Neural progenitor cell (in vitro differentiated cells): ENCODE measurements around the gene SYCN. TPM values are rescaled to one million over a fixed set of nuclear protein-coding genes. Genes with fewer than 3 reads are reported as not detected.

Experiments used
- DNase-seq: peaks from one replicate; pipeline ENCODE4 v3.0.0-alpha.2; 2016; ENCODE audit warnings: low spot score
- H2AFZ ChIP-seq: fragments of 200-600 bp; sonication (generic); replicated peaks from 2 replicates; pipeline ENCODE4 v1.6.1; 2016; ENCODE audit warnings: antibody characterized with exemption
- H3F3A ChIP-seq: fragments of 200-600 bp; sonication (generic); 2 replicates; pipeline ENCODE4 v1.6.1; 2016; ENCODE audit warnings: antibody characterized with exemption, low read depth
- H3K27ac ChIP-seq: fragments of 200-600 bp; sonication (generic); 2 replicates; pipeline ENCODE4 v1.5.1; 2016; ENCODE audit warnings: mild to moderate bottlenecking
- H3K27me3 ChIP-seq: fragments of 200-600 bp; sonication (generic); 2 replicates; pipeline ENCODE4 v1.6.1; 2016; ENCODE audit warnings: mild to moderate bottlenecking, moderate library complexity
- H3K36me3 ChIP-seq: fragments of 200-600 bp; sonication (generic); 2 replicates; pipeline ENCODE4 v1.5.1; 2016
- H3K4me1 ChIP-seq: fragments of 200-600 bp; sonication (generic); 2 replicates; pipeline ENCODE4 v1.6.1; 2016; ENCODE audit warnings: mixed run types
- H3K4me2 ChIP-seq: fragments of 200-600 bp; sonication (generic); 2 replicates; pipeline ENCODE4 v1.6.1; 2016
- H3K4me3 ChIP-seq: fragments of 200-600 bp; sonication (generic); 2 replicates; pipeline ENCODE4 v1.5.1; 2016
- H3K79me2 ChIP-seq: fragments of 200-600 bp; sonication (generic); 2 replicates; pipeline ENCODE4 v1.6.1; 2016; ENCODE audit warnings: low read depth
- H3K9ac ChIP-seq: fragments of 200-600 bp; sonication (generic); 2 replicates; pipeline ENCODE4 v1.6.1; 2016
- H3K9me3 ChIP-seq: fragments of 200-600 bp; sonication (generic); 2 replicates; pipeline ENCODE4 v1.5.1; 2016; ENCODE audit warnings: low read depth
- H4K20me1 ChIP-seq: fragments of 200-600 bp; sonication (generic); 2 replicates; pipeline ENCODE4 v1.6.1; 2016; ENCODE audit warnings: low read depth
- H3K27ac Mint-ChIP-seq: 3 replicates; pipeline ENCODE4 v1.8.0; 2021; ENCODE audit warnings: mixed read lengths
- H3K27me3 Mint-ChIP-seq: 2 replicates; pipeline ENCODE4 v1.8.0; 2022; ENCODE audit warnings: low read depth, mild to moderate bottlenecking, inconsistent platforms, moderate library complexity, mixed read lengths; ENCODE audit not compliant: insufficient read depth
- H3K36me3 Mint-ChIP-seq: 3 replicates; pipeline ENCODE4 v1.8.0; 2021; ENCODE audit warnings: mixed read lengths
- H3K4me1 Mint-ChIP-seq: 3 replicates; pipeline ENCODE4 v1.8.0; 2021; ENCODE audit warnings: mixed read lengths
- H3K4me3 Mint-ChIP-seq: 3 replicates; pipeline ENCODE4 v1.8.0; 2021; ENCODE audit warnings: mild to moderate bottlenecking, moderate library complexity, mixed read lengths
- H3K9me3 Mint-ChIP-seq: 3 replicates; pipeline ENCODE4 v1.8.0; 2020; ENCODE audit warnings: mixed read lengths
- EZH2 ChIP-seq: fragments of 200-600 bp; sonication (generic); IDR thresholded peaks from 2 replicates; pipeline ENCODE4 v1.6.1; 2017; ENCODE audit warnings: antibody characterized with exemption, mild to moderate bottlenecking, moderate library complexity
- EZH2phosphoT487 ChIP-seq: fragments of 200-600 bp; sonication (generic); IDR thresholded peaks from 2 replicates; pipeline ENCODE4 v1.6.1; 2017; ENCODE audit warnings: antibody characterized with exemption
- total RNA-seq: library from RNA; depleted of rRNA; stranded (reverse); fragments of >200 nt; gene quantifications from 2 replicates; pipeline ENCODE4 v1.2.3, GENCODE V29; 2015; ENCODE audit warnings: low replicate concordance
- TF ChIP-seq, protein P1 (sequence below): fragments of 200-600 bp; sonication (generic); IDR thresholded peaks from 2 replicates; pipeline ENCODE4 v1.5.1; 2017; ENCODE audit warnings: antibody characterized with exemption, mild to moderate bottlenecking

Gene SYCN
- total RNA-seq, 1 donor from 2014 or later = not detected

- no peak overlapping the region for H3K4me2 ChIP-seq
- H3K9me3 ChIP-seq = no peaks in the 10 kb centered on the region
- no peak overlapping the region for H2AFZ ChIP-seq
- Mint-ChIP-seq H3K36me3 (peaks cover 4% of the 10 kb centered on the region), H3K27me3 (no peaks in the 10 kb centered on the region), H3K4me3 (no peak overlapping the region), H3K27ac (no peak overlapping the region), H3K9me3 (no peaks in the 10 kb centered on the region), H3K4me1 (peaks cover 4% of the 10 kb centered on the region)
- no peaks in the 10 kb centered on the region for H3K4me1 ChIP-seq
- no peaks in the 10 kb centered on the region for H3K27me3 ChIP-seq
- no peaks in the 10 kb centered on the region for H3K36me3 ChIP-seq
- no peak overlapping the region for H3K9ac ChIP-seq
- DNase-seq = no peak
- H3K4me3 ChIP-seq = no peak overlapping the region
- TF ChIP-seq, protein P1, sequence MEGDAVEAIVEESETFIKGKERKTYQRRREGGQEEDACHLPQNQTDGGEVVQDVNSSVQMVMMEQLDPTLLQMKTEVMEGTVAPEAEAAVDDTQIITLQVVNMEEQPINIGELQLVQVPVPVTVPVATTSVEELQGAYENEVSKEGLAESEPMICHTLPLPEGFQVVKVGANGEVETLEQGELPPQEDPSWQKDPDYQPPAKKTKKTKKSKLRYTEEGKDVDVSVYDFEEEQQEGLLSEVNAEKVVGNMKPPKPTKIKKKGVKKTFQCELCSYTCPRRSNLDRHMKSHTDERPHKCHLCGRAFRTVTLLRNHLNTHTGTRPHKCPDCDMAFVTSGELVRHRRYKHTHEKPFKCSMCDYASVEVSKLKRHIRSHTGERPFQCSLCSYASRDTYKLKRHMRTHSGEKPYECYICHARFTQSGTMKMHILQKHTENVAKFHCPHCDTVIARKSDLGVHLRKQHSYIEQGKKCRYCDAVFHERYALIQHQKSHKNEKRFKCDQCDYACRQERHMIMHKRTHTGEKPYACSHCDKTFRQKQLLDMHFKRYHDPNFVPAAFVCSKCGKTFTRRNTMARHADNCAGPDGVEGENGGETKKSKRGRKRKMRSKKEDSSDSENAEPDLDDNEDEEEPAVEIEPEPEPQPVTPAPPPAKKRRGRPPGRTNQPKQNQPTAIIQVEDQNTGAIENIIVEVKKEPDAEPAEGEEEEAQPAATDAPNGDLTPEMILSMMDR = no peak
- no peak for TF ChIP-seq EZH2phosphoT487
- peaks cover 11% of the 10 kb centered on the region for H4K20me1 ChIP-seq
- H3F3A ChIP-seq = no peaks in the 10 kb centered on the region
- H3K27ac ChIP-seq = no peak overlapping the region
- H3K79me2 ChIP-seq = no peaks in the 10 kb centered on the region
Measured at GRCh38 chr19:39172700-39173501, 31.2 kb downstream of the SYCN start.

DNA sequence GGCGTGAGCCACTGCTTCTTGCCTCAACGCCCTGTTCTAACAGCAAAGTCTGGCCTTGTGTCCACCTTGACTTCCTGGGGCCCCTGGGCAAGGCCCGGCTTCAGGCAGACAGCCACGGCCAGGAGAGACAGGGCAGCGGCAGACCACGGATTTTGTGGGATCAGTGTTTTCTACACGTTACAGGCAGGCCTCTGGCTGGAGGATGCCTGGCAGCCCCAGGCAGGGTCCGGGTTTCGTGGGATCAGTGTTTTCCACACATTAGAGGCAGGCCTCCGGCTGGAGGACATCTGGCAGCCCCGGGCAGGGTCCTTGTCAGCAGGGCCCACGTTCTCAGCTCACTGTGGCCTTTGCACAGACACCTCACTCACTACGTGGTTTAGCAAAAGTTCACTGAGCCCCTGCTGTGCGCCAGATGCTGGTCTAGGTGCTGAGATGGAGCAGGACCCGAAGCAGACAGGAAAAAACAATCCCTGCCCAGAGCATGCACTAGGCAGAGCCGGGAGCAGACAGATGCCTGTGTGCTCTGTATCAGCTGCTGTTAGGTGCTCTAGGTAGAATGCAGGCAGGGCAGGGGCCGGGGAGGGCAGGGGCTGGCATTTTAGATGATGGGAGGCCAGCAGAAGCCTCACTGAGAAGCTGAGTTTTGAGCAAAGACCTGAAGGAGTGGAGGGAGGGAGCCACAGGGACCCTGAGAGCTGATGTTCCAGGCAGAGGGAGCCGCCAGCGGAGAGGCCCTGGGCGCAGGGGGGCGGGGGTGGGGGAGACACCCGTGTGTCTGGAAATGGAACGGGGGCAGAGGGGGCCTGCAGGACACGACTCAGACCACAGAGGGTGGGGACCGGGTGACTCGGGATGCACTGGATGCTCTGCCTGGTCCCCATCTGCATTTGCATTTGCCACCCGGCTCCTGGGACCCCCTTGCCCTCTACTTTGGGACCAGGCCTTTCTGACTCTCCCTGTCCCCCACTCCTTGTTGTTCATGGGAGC is 32.3 kb downstream of the SYCN start:
- no peak overlapping the region for H3K9ac ChIP-seq
- TF ChIP-seq EZH2 (no peak), EZH2phosphoT487 (no peak)
- TF ChIP-seq, protein P1 = no peak
- H3F3A ChIP-seq = no peaks in the 10 kb centered on the region
- no peaks in the 10 kb centered on the region for H3K9me3 ChIP-seq
- H3K36me3 ChIP-seq = no peaks in the 10 kb centered on the region
- no peak overlapping the region for H3K4me2 ChIP-seq
- no peak overlapping the region for H2AFZ ChIP-seq
- Mint-ChIP-seq H3K4me1 (peaks cover 4% of the 10 kb centered on the region), H3K4me3 (no peak overlapping the region), H3K36me3 (peaks cover 4% of the 10 kb centered on the region), H3K9me3 (no peaks in the 10 kb centered on the region), H3K27me3 (no peaks in the 10 kb centered on the region), H3K27ac (no peak overlapping the region)
- H3K79me2 ChIP-seq = peaks cover 3% of the 10 kb centered on the region
- no peak overlapping the region for H3K4me3 ChIP-seq
- H3K4me1 ChIP-seq = peaks cover 7% of the 10 kb centered on the region
- H4K20me1 ChIP-seq = peaks cover 22% of the 10 kb centered on the region
- no peak for DNase-seq
- H3K27me3 ChIP-seq = no peaks in the 10 kb centered on the region
- no peak overlapping the region for H3K27ac ChIP-seq

DNA sequence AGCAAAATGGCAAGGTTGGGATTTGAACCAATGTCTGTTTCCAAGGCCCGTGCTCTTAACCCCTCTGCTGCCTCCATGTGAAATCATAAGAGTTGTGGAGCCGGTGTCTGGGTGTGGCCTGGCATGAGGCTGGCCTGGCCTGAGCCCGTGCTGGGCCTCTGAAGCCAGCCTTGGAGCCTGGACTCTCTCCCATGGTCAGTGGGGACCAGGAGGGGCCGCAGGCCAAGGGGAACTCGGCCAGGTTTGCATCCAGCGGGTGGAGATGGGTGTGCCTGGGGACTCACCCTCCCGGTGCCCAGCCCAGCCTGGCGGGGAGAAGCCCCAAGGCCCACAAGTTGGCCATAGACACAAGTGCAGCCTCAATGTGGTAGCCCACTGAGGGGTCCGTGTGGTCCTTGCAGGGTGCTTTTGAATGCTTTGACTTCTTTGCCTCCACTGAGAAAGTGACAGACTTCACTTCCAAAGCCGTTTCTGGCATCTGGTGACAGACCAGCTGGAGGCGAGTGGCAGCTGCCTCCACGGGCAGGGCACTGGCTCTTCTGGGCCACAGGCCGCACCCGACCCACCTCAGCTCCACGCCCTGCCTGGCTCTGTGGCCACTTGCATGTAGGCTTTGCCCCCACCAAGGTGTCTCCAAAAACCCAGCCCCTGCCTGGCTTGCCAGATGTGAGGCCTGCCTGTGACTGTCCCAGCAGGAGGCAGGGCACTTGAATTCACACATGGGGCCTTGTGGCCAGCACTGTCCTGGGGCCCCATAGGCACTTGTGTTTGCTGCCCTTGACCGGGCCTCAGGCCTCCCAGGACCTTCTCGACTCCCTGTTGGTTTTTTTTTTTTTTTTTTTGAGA is 33.5 kb downstream of the SYCN start:
- peaks cover 4% of the 10 kb centered on the region for H3K36me3 Mint-ChIP-seq
- no peak for DNase-seq
- H3K4me1 Mint-ChIP-seq = peaks cover 2% of the 10 kb centered on the region
- no peak overlapping the region for H3K27ac Mint-ChIP-seq
- Histone ChIP-seq H3K36me3 (no peaks in the 10 kb centered on the region), H2AFZ (no peak overlapping the region), H3K27ac (no peak overlapping the region), H3K9ac (no peak overlapping the region), H3F3A (no peaks in the 10 kb centered on the region), H3K79me2 (peaks cover 15% of the 10 kb centered on the region), H3K9me3 (no peaks in the 10 kb centered on the region), H3K4me2 (no peak overlapping the region), H3K4me1 (peaks cover 13% of the 10 kb centered on the region), H3K27me3 (no peaks in the 10 kb centered on the region), H3K4me3 (no peak overlapping the region), H4K20me1 (peaks cover 34% of the 10 kb centered on the region)
- no peaks in the 10 kb centered on the region for H3K9me3 Mint-ChIP-seq
- H3K4me3 Mint-ChIP-seq = no peak overlapping the region
- TF ChIP-seq, protein P1 = no peak
- TF ChIP-seq EZH2phosphoT487 (no peak), EZH2 (no peak)
- no peaks in the 10 kb centered on the region for H3K27me3 Mint-ChIP-seq
